ENCODE results near the gene ZFP57. TPM values are rescaled to one million over a fixed set of nuclear protein-coding genes. Genes with fewer than 3 reads are reported as not detected.
"Not testable (repeated sequence)": the region's sequence is repeated elsewhere in the genome, so short reads cannot be mapped to it uniquely, and the experiment has no call there.

Gene ZFP57
- total and polyA plus RNA-seq, 2 experiments from 2014 or later = not detected

DNA sequence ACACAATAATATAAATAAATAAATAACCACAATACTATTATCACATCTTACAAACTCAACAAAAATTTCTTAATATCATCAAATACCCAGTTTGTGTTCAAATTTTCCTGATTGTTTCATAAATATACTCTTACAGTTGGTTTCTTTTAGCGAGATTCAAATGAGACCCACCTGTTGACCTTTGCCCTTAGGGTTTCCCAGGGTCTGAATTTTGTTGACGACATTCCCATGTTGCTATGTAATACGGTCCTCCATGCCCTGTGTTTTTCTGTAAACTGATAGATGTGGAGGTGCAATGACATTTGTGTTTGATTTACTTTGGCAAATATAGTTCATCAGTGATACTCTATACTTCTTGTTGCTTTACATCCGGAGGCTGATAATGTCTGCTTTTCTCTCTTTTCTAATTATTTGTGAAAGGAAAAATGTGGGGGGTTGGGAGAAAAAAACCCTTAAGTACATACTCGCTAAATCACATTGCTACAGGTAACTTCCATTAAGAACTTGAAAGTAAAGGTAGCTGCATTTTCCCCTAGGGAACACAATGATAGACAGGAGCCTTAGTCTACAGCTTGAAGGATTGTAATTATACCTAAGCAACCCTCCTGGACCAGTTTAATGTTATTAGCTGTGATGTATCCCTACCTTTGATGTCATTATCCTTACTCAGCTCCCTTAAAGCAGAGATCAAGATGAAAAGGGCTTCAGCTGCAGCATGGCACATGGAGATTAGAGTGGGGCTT, 17.5 kb downstream of the ZFP57 start:
- no peak overlapping the region for H3K4me2 ChIP-seq
- peaks cover 17% of the 10 kb centered on the region for H3K27me3 ChIP-seq
- no peaks in the 10 kb centered on the region for H3K9me2 ChIP-seq (replicated peaks; ENCODE audit: insufficient read depth)
- H3K27ac ChIP-seq = no peak overlapping the region
- no peak overlapping the region for H2AFZ ChIP-seq
- H3K4me3 ChIP-seq = no peak overlapping the region
- no peaks in the 10 kb centered on the region for H4K20me1 ChIP-seq (ENCODE audit: insufficient read depth, poor library complexity, severe bottlenecking)
- TF ChIP-seq, protein P1, sequence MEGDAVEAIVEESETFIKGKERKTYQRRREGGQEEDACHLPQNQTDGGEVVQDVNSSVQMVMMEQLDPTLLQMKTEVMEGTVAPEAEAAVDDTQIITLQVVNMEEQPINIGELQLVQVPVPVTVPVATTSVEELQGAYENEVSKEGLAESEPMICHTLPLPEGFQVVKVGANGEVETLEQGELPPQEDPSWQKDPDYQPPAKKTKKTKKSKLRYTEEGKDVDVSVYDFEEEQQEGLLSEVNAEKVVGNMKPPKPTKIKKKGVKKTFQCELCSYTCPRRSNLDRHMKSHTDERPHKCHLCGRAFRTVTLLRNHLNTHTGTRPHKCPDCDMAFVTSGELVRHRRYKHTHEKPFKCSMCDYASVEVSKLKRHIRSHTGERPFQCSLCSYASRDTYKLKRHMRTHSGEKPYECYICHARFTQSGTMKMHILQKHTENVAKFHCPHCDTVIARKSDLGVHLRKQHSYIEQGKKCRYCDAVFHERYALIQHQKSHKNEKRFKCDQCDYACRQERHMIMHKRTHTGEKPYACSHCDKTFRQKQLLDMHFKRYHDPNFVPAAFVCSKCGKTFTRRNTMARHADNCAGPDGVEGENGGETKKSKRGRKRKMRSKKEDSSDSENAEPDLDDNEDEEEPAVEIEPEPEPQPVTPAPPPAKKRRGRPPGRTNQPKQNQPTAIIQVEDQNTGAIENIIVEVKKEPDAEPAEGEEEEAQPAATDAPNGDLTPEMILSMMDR (IDR thresholded peaks at IDR 0.05; ENCODE audit: poor library complexity) = no peak
- TF ChIP-seq EZH2 (IDR thresholded peaks at IDR 0.05; ENCODE audit: borderline replicate concordance) (no peak), EZH2phosphoT487 (IDR thresholded peaks at IDR 0.05; ENCODE audit: low read depth, severe bottlenecking, unreplicated experiment) (no peak)
- no peak for DNase-seq (ENCODE audit: low spot score)
- H3K9me3 ChIP-seq (ENCODE audit: low read depth) = no peaks in the 10 kb centered on the region
- H3K36me3 ChIP-seq (replicated peaks; ENCODE audit: insufficient read depth, low read depth) = no peaks in the 10 kb centered on the region
- 29% methylated on average over 5 of the region's 5 CpGs for WGBS (ENCODE audit: low lambda C conversion rate, missing lambda C conversion rate)
- no peaks in the 10 kb centered on the region for H3K4me1 ChIP-seq (ENCODE audit: insufficient read depth)
- H3K79me2 ChIP-seq = no peaks in the 10 kb centered on the region

- not testable (repeated sequence) for H3K9me2 ChIP-seq (replicated peaks; ENCODE audit: insufficient read depth); H2AFZ ChIP-seq; H3K36me3 ChIP-seq (replicated peaks; ENCODE audit: insufficient read depth, low read depth); DNase-seq (ENCODE audit: low spot score); H3K27ac ChIP-seq; H3K27me3 ChIP-seq; H3K4me1 ChIP-seq (ENCODE audit: insufficient read depth); H4K20me1 ChIP-seq (ENCODE audit: insufficient read depth, poor library complexity, severe bottlenecking); H3K9me3 ChIP-seq (ENCODE audit: low read depth); H3K4me3 ChIP-seq; H3K79me2 ChIP-seq; H3K4me2 ChIP-seq
- 32% methylated on average over 14 of the region's 14 CpGs for WGBS (ENCODE audit: low lambda C conversion rate, missing lambda C conversion rate)
Measured at GRCh38 chr6:29661502-29662141, 19.3 kb downstream of the ZFP57 start.

- Histone ChIP-seq H3K27ac (no peak overlapping the region), H3K27me3 (peaks cover 3% of the 10 kb centered on the region), H4K20me1 (ENCODE audit: insufficient read depth, poor library complexity, severe bottlenecking) (no peaks in the 10 kb centered on the region), H3K9me3 (ENCODE audit: low read depth) (no peaks in the 10 kb centered on the region), H3K4me3 (no peak overlapping the region), H3K4me1 (ENCODE audit: insufficient read depth) (no peaks in the 10 kb centered on the region), H3K36me3 (replicated peaks; ENCODE audit: insufficient read depth, low read depth) (no peaks in the 10 kb centered on the region), H3K9me2 (replicated peaks; ENCODE audit: insufficient read depth) (no peaks in the 10 kb centered on the region), H3K4me2 (no peak overlapping the region), H2AFZ (no peak overlapping the region), H3K79me2 (no peaks in the 10 kb centered on the region)
- no peak for DNase-seq (ENCODE audit: low spot score)
- 76% methylated on average over 3 of the region's 3 CpGs for WGBS (ENCODE audit: low lambda C conversion rate, missing lambda C conversion rate)
- no peak for TF ChIP-seq EZH2 (IDR thresholded peaks at IDR 0.05; ENCODE audit: borderline replicate concordance)
- TF ChIP-seq, protein P1 (IDR thresholded peaks at IDR 0.05; ENCODE audit: poor library complexity) = no peak
- TF ChIP-seq EZH2phosphoT487 (IDR thresholded peaks at IDR 0.05; ENCODE audit: low read depth, severe bottlenecking, unreplicated experiment) = no peak
Measured at GRCh38 chr6:29661071-29661470, 19.9 kb downstream of the ZFP57 start.

- no peak within 1 kb of the TSS for H3K4me3 ChIP-seq
- H3K79me2 ChIP-seq = no peaks in the 10 kb centered on the region
- TF ChIP-seq EZH2phosphoT487 (IDR thresholded peaks at IDR 0.05; ENCODE audit: low read depth, severe bottlenecking, unreplicated experiment) (no peak), EZH2 (IDR thresholded peaks at IDR 0.05; ENCODE audit: borderline replicate concordance) (no peak)
- TF ChIP-seq, protein P1 (IDR thresholded peaks at IDR 0.05; ENCODE audit: poor library complexity) = no peak
- no peak within 1 kb of the TSS for H2AFZ ChIP-seq
- 87% methylated on average over 4 of the region's 4 CpGs for WGBS (ENCODE audit: low lambda C conversion rate, missing lambda C conversion rate)
- no peaks in the 10 kb centered on the region for H3K36me3 ChIP-seq (replicated peaks; ENCODE audit: insufficient read depth, low read depth)
- H3K4me2 ChIP-seq = no peak within 1 kb of the TSS
- H3K27me3 ChIP-seq = peaks cover 6% of the 10 kb centered on the region
- no peaks in the 10 kb centered on the region for H3K9me2 ChIP-seq (replicated peaks; ENCODE audit: insufficient read depth)
- H4K20me1 ChIP-seq (ENCODE audit: insufficient read depth, poor library complexity, severe bottlenecking) = no peaks in the 10 kb centered on the region
- no peak within 1 kb of the TSS for H3K27ac ChIP-seq
- DNase-seq (ENCODE audit: low spot score) = no peak
- no peaks in the 10 kb centered on the region for H3K4me1 ChIP-seq (ENCODE audit: insufficient read depth)
- no peaks in the 10 kb centered on the region for H3K9me3 ChIP-seq (ENCODE audit: low read depth)
Measured at GRCh38 chr6:29656798-29657197, 24.2 kb downstream of the ZFP57 start, which contains the start of gene MOG. MOG (plus strand) TSS chr6:29657092; CDS start chr6:29657210, 118 bp downstream.
